HG03378 (cell line): ENCODE measurements around the gene ZNF467.

Source experiments
- ATAC-seq: cut with Tn5 transposase; IDR thresholded peaks from one replicate; pipeline ENCODE4 v1.9.1; 2021; ENCODE audit warnings: mild to moderate bottlenecking, moderate library complexity; ENCODE audit not compliant: unreplicated experiment

The ZNF467 gene

DNA sequence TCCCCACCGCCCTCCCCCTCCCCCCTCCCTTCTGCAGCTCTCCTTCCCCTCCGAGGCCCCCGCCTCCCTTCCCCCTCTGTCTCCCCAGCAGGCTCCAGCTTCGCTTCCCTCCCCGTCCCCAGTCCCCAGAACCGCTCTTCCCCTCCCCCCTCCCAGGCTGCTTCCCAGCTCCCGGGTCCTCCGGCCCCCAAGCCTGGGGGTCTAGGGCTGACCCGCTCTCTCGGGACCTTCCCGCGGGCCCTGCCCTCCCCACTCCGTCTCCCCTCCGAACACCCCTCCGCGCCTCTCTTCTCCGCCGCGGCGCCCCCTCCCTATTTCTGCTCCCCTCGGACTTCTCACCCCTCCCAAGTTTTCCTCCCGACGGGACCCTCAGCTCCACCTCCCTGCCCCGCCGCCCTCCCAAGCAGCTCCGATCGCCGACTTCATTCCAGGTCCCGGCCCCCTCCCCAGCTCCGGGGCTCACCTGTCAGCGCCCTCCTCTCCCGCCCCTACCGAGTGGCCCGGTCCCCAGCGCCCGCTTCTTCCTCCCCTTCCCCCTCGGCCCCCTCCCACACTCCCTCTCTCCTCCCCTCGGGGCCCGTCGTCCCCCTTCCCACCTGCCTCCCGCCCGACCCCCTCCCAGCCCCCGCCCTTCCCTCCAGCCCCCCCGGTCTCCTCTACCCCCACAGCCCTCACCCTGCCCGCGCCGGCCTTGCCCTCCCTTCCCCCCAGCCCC is 990 bp downstream of the ZNF467 start:
- ATAC-seq: no peak

DNA sequence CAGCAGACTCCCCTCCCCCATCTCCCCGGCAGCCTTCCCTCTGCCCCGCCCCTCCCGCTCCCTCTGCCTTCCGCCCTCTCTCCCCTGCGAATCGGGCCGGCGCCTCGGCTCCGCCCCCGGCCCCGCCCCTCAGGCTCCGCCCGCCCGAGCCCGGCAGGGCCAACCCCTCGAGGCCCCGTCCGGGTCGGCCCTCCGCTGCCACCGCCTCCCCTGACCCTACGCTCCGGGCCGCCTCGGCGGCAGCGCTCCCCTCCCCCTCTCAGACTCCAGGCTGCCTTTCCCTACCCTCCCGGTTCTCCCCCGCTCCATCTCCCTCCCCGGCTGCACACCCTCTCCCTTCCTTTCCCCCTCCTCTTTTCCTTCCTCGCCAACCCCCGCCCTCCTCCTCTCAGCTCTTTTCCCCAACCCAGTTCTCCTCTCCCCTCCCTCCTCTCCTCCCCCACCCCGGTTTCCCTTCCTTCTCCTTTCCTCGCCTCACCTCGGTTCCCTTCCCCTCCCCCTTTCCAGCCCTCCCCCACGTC is 1.6 kb downstream of the ZNF467 start:
- peak; percentile 42 for ATAC-seq

DNA sequence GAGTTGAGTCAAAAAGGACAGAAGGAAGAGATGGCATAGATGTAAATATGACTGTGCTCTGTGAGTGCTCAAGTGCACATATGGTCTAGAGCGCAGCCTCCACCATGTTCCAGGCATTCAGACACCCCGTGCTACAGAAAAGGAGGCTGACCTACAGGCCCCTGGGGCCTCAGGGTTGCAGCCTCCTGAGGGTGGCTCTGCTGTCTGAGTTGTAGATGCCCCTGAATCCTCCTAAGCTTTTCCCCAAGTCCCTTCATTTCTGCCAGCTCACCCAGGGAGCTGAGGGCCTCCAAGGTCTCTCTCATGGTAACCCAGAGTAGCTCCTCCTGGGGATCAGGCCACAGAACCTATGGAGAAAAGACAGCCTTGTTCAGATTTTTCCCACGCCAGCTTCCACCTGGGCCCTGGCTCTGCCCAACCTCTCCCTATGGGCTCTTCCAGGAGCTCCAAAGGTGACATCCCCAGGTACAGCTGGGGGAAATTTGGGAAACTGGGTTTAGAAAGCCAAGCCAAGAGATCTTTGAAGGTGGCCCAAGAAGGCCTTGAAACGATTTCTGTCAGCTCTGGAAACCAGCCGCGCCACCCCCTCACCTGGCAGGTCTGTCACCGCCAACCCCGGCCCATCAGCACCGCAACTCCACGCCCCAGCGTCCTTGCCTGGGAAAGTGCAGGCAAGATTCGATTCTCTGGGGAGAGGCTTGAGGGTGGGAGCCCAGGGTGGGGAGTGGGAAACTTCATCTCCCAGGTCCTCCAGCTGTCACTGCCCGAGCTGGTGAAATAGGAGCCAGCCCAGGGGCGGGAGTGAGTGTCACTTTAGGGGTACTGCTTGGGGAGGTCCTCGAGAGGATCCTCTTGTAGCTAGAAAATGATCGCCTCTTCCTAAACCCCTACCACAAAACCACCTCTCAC is 2.4 kb downstream of the ZNF467 start:
- ATAC-seq: peak; percentile 17

DNA sequence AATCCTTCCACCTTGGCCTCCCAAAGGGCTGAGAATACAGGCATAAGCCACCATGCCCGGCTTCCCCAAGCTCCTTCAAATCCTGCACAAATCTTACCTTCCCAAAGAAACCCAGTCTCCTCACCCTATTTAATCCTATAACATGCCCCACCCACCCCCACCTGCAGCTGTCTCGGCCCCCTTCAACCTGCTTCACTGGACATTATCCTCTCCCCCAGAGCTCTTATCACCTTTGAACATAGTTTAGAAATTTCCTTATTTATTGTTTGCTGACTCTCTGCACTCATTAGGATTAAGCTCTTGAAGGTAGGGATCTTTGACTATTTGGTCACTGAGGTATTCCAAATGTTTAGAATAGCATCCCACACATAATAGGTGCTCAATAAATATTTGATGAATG is 3.5 kb downstream of the ZNF467 start:
- no peak for ATAC-seq

DNA sequence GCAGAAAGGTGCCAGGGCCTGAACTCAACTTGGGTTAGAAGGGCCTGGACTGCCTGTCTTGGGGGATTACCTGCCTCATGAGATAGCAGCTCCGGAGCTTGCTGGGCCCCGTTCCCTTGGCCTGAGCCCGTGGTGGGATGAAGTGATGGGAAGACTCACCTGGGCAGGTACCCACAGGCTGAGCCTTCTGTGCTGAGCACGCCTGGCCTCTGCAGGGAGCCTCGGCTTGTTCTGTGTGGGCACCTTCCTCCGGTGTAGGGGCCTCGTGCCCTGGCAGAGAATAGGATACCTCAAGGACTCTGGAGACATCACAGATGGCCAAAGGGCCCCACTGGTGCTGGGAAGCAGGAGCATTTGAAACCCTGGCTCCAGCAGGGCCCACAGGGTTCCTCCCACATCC is 4.5 kb downstream of the ZNF467 start:
- ATAC-seq: no peak

DNA sequence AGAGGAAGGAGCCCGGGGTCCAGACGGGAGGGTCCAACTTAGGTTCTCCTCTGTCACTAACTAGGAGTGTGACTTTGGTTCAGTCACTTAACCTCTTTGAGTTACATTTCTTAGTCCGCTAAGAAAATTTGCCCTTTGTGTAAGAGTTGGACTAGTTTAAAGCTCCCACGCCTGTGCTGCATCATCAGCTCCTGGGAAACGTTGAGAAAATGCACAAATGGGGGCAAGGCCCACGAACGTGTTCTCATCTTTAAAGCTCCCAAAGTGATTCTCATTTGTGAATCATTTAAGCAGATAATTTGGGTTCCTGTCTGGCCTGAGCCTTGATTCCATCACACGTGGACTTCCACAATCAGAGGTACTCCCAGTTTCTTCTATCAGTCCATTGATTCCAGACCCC is 6.3 kb downstream of the ZNF467 start:
- no peak for ATAC-seq

DNA sequence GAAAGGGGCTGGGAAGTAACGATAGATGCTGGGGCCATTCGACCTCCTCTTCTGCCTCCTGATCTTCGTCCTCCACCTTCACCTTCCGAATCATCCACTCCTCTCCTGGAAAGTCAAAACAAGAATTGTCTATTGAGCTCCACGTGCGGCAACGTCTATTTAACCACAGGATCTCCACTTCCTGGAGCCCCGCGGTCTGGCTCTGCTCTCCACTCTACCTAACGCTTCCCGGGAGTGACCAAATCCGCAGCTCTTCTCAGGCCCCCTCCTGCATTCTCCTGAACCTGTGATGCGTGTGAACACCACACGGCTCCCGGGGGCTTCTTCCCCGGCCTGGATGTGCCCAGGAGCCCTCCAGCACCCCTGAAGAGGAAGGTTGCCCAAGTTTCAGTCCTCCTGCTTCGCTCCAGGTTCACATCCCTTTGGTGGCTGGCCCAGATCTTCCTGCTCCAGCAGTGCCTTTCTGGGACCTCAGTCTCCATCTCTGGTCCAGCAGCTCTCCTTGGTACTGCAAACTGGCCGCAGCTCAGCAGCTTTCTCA is 7.2 kb downstream of the ZNF467 start:
- ATAC-seq: no peak

DNA sequence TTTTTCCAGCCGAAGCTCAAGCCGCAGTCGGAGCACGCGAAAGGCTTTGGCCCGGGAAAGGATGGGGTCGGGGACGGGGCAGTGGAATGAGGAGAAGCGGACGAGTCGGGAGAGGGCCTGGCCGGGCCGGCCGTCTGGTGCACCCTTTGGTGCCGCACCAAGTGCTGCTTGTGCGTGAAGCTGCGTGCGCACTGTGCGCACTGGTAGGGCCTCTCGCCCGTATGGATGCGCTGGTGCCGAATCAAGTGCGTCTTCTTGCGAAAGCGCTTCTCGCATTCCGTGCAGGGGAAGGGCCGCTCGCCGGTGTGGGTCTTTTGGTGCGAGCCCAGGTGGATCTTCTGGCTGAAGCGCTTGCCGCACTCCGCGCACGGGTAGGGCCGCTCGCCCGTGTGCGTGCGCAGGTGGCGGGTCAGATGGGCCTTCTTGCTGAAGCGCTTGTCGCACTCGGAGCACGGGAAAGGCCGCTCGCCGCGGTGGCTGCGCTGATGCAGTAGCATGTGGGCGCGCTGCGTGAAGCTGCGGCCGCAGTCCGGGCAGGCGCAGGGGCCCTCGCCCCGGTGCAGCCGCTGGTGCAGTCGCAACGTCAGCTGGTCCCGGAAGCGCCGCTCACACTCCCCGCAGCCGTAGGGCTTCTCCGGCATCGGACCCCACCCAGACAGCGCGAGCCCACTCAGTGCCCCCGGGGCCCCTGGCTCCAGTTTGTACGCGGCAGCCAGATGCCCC is 7.8 kb downstream of the ZNF467 start:
- no peak for ATAC-seq

DNA sequence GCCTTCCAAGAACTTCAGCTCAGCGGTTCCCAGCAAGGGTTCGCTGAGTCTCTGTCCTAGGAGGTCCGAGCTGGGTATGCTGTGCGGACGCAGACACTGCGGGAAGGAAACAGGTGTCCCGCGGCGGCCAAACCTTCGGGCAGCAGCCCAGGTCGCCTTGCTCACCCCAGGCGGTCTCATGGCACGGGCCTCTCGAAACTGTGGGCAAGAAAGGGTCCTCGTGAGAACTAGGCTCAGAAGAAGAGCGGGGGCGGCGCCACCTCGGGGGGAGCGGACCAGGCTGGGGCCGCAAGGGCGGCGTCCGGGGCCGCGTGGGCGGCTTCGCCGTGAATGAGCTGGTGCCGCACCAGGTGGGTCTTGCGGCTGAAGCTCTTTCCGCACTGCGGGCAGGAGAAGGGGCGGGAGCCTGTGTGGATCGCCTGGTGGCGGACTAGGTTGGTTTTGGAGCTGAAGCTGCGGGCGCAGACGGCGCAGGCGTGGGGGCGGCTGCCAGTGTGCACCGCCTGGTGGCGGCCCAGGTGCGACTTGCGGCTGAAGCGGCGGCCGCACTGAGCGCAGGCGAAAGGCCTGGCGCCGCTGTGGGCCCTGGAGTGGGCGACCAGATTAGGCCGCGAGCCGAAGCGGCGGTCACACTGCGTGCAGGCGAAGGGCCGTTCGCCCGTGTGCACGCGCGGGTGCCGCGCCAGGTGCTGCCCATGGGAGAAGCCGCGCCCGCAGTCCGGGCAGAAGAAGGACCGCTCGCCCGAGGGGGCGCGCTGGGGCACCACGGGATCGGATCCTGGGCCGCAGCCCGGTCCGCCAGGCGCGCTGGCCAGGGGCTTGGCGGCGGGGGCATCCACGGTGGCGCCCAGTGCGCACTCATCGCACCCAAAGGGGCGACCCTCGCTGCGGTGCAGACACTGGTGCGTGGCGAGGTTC is 8.6 kb downstream of the ZNF467 start:
- no peak for ATAC-seq

DNA sequence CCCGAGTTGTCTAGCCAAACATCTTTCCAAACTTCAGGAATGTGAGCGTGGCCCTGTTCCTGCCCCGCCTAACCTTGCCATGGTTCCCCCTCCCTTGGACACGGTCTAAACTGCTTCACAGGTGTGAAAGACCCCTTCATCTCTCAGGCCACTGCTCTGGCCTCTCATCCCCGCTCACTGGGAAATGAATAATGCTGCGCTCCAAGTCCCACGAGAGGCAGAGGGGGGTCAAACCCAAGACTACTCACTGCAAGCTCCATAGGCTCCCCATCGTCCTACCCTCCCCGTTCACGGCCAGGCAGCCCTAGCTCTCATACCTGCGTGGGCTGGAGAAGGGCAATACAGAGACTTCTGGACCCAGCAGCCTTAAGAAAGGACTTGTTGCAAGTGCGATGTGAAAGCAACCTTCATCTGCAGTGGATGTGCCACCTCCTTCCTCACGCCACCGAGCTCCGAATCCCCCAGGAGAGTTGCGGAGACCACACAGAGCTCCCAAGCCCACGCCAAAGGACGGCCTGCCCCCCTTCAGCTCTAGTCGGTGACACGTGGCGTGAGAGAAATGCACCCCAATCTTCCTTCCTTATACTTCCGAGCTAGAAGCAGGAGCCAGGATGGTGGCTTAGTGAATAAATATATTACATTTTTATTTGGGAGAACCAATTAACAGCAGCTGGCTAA is 9.7 kb downstream of the ZNF467 start:
- no peak for ATAC-seq

DNA sequence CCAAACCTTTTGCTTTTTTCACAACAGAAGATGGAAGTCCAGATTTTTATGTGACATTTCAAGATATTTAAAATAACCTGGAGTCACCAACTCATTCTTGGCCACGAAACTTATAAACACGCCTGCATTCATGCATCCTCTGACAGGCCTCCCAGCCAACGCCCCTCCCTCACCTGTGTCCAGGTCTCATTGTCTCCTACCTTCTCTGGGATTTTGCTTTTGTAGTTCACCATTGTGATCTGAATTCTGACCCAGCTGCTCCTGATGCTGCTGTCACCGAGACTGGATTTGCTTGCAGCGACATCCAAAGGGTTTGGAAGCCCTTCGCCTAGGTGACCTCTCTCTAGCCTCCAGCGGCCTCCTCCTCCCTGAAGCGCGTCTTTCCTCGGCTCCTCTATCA is 10.8 kb downstream of the ZNF467 start:
- ATAC-seq: no peak

DNA sequence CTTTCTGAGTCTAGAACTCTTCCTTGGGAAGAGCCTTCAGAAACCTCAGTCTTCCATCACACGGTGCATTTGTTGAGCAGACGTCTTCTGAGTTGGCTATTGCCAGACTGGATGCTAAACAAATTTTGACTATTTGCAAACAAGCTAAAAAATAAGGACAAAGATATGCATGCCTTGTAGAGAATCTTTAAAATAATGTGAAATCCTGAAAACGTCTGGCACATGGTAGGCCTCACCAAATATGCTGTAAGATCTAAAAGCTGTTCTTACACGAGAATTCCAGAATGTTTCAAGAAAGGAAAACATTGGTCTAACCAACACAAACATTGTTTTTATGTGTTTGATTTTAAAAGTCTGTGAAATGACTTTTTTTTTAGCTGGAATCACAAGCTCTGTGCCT is 11.3 kb downstream of the ZNF467 start:
- ATAC-seq: no peak

DNA sequence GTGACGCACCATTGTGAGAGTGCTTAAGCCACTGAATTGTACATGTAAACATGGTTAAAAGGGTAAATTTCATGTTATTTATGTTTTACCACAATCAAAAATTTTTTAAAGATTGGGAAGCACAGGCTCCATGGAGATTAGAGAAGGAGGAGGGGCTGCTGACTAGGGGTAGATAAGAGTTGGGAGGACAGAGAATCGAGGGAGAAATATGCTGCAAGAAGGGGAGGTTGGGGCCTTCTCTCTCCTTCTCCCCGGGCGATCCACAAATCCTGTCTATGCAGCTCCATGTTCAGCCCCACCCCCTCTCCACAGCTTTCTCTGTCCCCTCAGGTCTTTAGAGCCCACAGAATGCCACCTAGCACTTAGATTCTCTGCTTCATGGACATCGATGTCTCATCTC is 12.1 kb downstream of the ZNF467 start:
- ATAC-seq: no peak

DNA sequence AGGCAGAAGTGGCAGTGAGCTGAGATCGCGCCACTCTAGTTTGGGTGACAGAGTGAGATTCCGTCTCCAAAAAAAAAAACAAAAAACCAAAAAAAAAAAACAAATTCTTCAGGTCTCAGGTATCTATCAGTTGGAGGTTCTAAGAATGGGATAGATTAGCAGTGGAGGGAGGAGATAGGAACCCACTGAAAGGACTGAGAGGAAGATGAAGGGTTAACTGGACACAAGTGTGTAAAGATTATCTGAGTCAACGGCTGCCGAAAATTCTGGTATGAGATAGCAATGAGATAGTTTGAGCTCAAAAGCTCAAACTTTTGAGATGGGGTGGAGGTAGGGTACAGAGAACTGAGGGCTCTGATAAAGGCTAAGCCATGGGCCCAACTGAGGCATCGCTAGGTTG is 12.8 kb downstream of the ZNF467 start:
- ATAC-seq: no peak

DNA sequence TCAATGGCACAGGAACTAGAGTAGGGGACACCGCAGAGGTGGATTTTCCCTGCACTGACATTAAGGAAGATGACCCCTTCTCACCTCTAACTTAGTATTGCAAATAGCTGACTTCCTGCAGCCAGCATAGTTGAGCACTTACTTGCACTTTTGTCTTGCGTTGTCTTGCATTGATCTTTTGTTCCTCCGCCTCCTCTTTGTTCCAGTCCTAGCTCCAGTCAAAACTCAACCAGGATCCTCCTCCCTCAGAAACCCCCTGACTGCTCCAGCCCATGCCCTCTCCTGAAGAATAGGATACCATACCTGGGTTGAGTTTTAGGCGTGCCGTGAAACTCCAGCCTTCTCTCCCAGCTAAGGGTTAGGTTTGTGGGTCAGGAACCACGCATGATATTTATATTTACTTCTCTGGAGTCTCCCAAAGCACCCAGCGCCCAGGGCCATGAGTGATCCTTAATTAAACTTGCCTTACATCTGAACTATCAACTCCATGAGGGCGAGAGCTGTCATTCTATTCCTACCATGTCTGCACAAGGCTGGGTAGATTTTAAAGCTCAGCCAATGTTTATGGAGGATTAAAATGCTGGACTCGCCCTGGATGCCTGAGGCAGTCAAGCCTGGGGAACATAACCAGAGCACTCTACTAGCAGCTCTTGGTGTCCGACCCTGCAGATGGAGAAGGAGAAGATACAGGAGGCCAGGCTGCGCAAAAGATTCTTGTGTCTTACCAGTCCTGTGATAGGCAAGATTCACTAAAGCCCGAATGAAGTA is 14.1 kb downstream of the ZNF467 start:
- ATAC-seq: no peak

DNA sequence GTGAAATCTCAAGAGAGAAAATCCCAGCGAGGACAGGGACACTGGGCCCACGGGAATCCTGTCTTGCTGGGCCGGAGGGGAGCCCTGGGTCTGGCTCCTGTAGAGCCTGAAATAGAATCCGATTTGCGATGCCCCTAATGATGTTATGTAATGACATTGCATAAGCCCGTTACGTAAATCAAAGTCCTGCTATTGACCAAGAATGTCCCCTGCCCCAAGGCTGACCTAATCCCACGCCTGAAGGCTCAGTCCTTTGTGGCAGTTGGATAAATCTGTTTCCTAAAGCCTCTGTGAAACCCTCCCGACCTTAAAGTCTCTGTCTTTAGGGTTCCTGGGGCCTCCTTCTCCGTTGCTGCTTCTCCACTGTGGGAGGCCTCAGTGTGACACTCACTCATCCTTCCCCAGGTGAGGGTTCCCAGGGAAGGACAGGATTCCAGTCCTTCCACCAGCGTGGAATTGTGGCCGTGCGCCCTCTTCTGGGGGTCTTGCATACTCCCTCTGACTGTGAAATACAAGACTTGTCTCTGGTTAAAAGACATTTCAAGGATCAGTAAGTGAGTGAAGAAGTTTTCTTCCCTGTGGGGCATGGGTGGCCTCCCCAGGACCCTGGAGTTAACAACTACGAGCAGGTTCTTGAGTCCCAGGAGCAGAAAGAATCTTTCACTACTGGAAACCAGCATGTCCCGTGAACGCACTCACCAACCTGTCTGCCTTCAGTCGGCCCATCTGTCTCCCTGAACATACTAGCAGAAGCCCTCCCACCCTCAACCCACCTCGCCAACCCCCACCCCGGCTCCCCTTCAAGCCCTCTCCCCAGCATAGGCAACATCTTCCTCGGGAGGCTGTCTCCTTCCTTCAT is 19.8 kb downstream of the ZNF467 start:
- ATAC-seq: no peak

DNA sequence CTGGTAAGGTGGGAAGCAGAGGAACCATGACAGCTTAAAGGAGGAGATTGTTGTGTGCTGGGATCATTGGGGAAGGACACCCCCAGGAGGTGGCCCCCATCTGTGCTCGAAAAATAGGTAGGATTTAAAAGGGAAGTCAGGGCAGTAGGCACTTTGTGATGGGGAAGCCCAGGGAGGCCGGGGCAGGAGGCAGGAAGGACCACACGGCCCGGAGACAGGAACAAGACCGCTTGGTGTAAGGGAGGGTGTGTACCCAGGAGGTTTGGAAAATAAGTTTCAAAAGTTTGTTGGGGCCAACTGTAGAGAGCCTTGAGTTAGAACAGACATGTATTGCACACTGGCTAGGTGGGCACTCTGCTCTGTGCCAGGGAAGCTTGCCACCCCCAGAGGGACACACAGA is 20.7 kb downstream of the ZNF467 start:
- no peak for ATAC-seq
